ENCODE results near the gene RAD54L2.
"Not testable (repeated sequence)": the region's sequence is repeated elsewhere in the genome, so short reads cannot be mapped to it uniquely, and the experiment has no call there.

Gene RAD54L2

GRCh38 chr3:51519848-51520247, 18.7 kb upstream of the RAD54L2 start:
- Histone ChIP-seq H3K9me3 (ENCODE audit: control insufficient read depth in 1 of 2, low read length in 2 of 2) (no peaks in the 10 kb centered on the region), H3K36me3 (ENCODE audit: control insufficient read depth in 1 of 2, insufficient read depth in 2 of 2, low read length in 2 of 2) (no peaks in the 10 kb centered on the region), H3K4me1 (ENCODE audit: control insufficient read depth in 1 of 2, insufficient read depth in 2 of 2, low read length in 2 of 2) (no peaks in the 10 kb centered on the region), H3K27ac (ENCODE audit: low read depth, low read length) (no peak overlapping the region), H3K27me3 (ENCODE audit: control insufficient read depth in 1 of 2, insufficient read depth in 2 of 2, low read length in 2 of 2) (no peaks in the 10 kb centered on the region), H3K9ac (ENCODE audit: low read depth in 1 of 2, low read length in 2 of 2) (no peak overlapping the region), H3K4me3 (ENCODE audit: low read depth in 1 of 2, low read length in 2 of 2) (no peak overlapping the region)

- not testable (repeated sequence) for H3K4me1 ChIP-seq (ENCODE audit: control insufficient read depth in 1 of 2, insufficient read depth in 2 of 2, low read length in 2 of 2); H3K27me3 ChIP-seq (ENCODE audit: control insufficient read depth in 1 of 2, insufficient read depth in 2 of 2, low read length in 2 of 2); H3K9ac ChIP-seq (ENCODE audit: low read depth in 1 of 2, low read length in 2 of 2); H3K9me3 ChIP-seq (ENCODE audit: control insufficient read depth in 1 of 2, low read length in 2 of 2); H3K36me3 ChIP-seq (ENCODE audit: control insufficient read depth in 1 of 2, insufficient read depth in 2 of 2, low read length in 2 of 2); H3K4me3 ChIP-seq (ENCODE audit: low read depth in 1 of 2, low read length in 2 of 2); H3K27ac ChIP-seq (ENCODE audit: low read depth, low read length)
Observed at GRCh38 chr3:51520906-51521730, 17.4 kb upstream of the RAD54L2 start.

- Histone ChIP-seq H3K4me1 (ENCODE audit: control insufficient read depth in 1 of 2, insufficient read depth in 2 of 2, low read length in 2 of 2) (no peaks in the 10 kb centered on the region), H3K27me3 (ENCODE audit: control insufficient read depth in 1 of 2, insufficient read depth in 2 of 2, low read length in 2 of 2) (no peaks in the 10 kb centered on the region), H3K9me3 (ENCODE audit: control insufficient read depth in 1 of 2, low read length in 2 of 2) (no peaks in the 10 kb centered on the region), H3K36me3 (ENCODE audit: control insufficient read depth in 1 of 2, insufficient read depth in 2 of 2, low read length in 2 of 2) (no peaks in the 10 kb centered on the region), H3K27ac (ENCODE audit: low read depth, low read length) (no peak overlapping the region), H3K4me3 (ENCODE audit: low read depth in 1 of 2, low read length in 2 of 2) (no peak overlapping the region), H3K9ac (ENCODE audit: low read depth in 1 of 2, low read length in 2 of 2) (no peak overlapping the region)
Observed at GRCh38 chr3:51522273-51522962, 16.1 kb upstream of the RAD54L2 start.

GRCh38 chr3:51524874-51525273, 13.6 kb upstream of the RAD54L2 start:
- H3K4me3 ChIP-seq (ENCODE audit: low read depth in 1 of 2, low read length in 2 of 2); H3K27ac ChIP-seq (ENCODE audit: low read depth, low read length); H3K9me3 ChIP-seq (ENCODE audit: control insufficient read depth in 1 of 2, low read length in 2 of 2); H3K27me3 ChIP-seq (ENCODE audit: control insufficient read depth in 1 of 2, insufficient read depth in 2 of 2, low read length in 2 of 2); H3K36me3 ChIP-seq (ENCODE audit: control insufficient read depth in 1 of 2, insufficient read depth in 2 of 2, low read length in 2 of 2); H3K4me1 ChIP-seq (ENCODE audit: control insufficient read depth in 1 of 2, insufficient read depth in 2 of 2, low read length in 2 of 2); H3K9ac ChIP-seq (ENCODE audit: low read depth in 1 of 2, low read length in 2 of 2): not testable (repeated sequence)

- no peaks in the 10 kb centered on the region for H3K9me3 ChIP-seq (ENCODE audit: control insufficient read depth in 1 of 2, low read length in 2 of 2)
- H3K27ac ChIP-seq (ENCODE audit: low read depth, low read length), result no peak overlapping the region
- no peaks in the 10 kb centered on the region for H3K4me1 ChIP-seq (ENCODE audit: control insufficient read depth in 1 of 2, insufficient read depth in 2 of 2, low read length in 2 of 2)
- no peaks in the 10 kb centered on the region for H3K27me3 ChIP-seq (ENCODE audit: control insufficient read depth in 1 of 2, insufficient read depth in 2 of 2, low read length in 2 of 2)
- no peak overlapping the region for H3K4me3 ChIP-seq (ENCODE audit: low read depth in 1 of 2, low read length in 2 of 2)
- no peaks in the 10 kb centered on the region for H3K36me3 ChIP-seq (ENCODE audit: control insufficient read depth in 1 of 2, insufficient read depth in 2 of 2, low read length in 2 of 2)
- H3K9ac ChIP-seq (ENCODE audit: low read depth in 1 of 2, low read length in 2 of 2), result no peak overlapping the region
Observed at GRCh38 chr3:51530485-51530884, 8.0 kb upstream of the RAD54L2 start.

GRCh38 chr3:51535146-51536019, 3.1 kb upstream of the RAD54L2 start:
- Histone ChIP-seq H3K9me3 (ENCODE audit: control insufficient read depth in 1 of 2, low read length in 2 of 2) (no peaks in the 10 kb centered on the region), H3K9ac (ENCODE audit: low read depth in 1 of 2, low read length in 2 of 2) (no peak overlapping the region), H3K4me3 (ENCODE audit: low read depth in 1 of 2, low read length in 2 of 2) (no peak overlapping the region), H3K36me3 (ENCODE audit: control insufficient read depth in 1 of 2, insufficient read depth in 2 of 2, low read length in 2 of 2) (no peaks in the 10 kb centered on the region), H3K27ac (ENCODE audit: low read depth, low read length) (no peak overlapping the region), H3K27me3 (ENCODE audit: control insufficient read depth in 1 of 2, insufficient read depth in 2 of 2, low read length in 2 of 2) (no peaks in the 10 kb centered on the region), H3K4me1 (ENCODE audit: control insufficient read depth in 1 of 2, insufficient read depth in 2 of 2, low read length in 2 of 2) (peaks cover 15 to 17% of the 10 kb centered on the region in 2 donors)

GRCh38 chr3:51537631-51538030, 888 bp upstream of the RAD54L2 start:
- not testable (repeated sequence) for H3K9me3 ChIP-seq (ENCODE audit: control insufficient read depth in 1 of 2, low read length in 2 of 2)

GRCh38 chr3:51538115-51538458, 432 bp upstream of the RAD54L2 start:
- H3K27ac ChIP-seq (ENCODE audit: low read depth, low read length), result no peak overlapping the region
- H3K4me3 ChIP-seq (ENCODE audit: low read depth in 1 of 2, low read length in 2 of 2), result peak overlapping the region; percentile 81 to 96
- peaks cover 15 to 19% of the 10 kb centered on the region in 2 donors for H3K4me1 ChIP-seq (ENCODE audit: control insufficient read depth in 1 of 2, insufficient read depth in 2 of 2, low read length in 2 of 2)
- no peaks in the 10 kb centered on the region for H3K9me3 ChIP-seq (ENCODE audit: control insufficient read depth in 1 of 2, low read length in 2 of 2)
- peak overlapping the region; percentile 71 to 74 for H3K9ac ChIP-seq (ENCODE audit: low read depth in 1 of 2, low read length in 2 of 2)
- peaks cover 0 to 2% of the 10 kb centered on the region in 2 donors for H3K36me3 ChIP-seq (ENCODE audit: control insufficient read depth in 1 of 2, insufficient read depth in 2 of 2, low read length in 2 of 2)
- H3K27me3 ChIP-seq (ENCODE audit: control insufficient read depth in 1 of 2, insufficient read depth in 2 of 2, low read length in 2 of 2), result no peaks in the 10 kb centered on the region

More at GRCh38 chr3:51537631-51538030, 888 bp upstream of the RAD54L2 start:
- H3K27me3 ChIP-seq (ENCODE audit: control insufficient read depth in 1 of 2, insufficient read depth in 2 of 2, low read length in 2 of 2); H3K27ac ChIP-seq (ENCODE audit: low read depth, low read length); H3K36me3 ChIP-seq (ENCODE audit: control insufficient read depth in 1 of 2, insufficient read depth in 2 of 2, low read length in 2 of 2): not testable (repeated sequence)
- peak overlapping the region; percentile 81 to 96 for H3K4me3 ChIP-seq (ENCODE audit: low read depth in 1 of 2, low read length in 2 of 2)
- peak overlapping the region; percentile 71 to 74 for H3K9ac ChIP-seq (ENCODE audit: low read depth in 1 of 2, low read length in 2 of 2)
- peaks cover 15 to 19% of the 10 kb centered on the region in 2 donors for H3K4me1 ChIP-seq (ENCODE audit: control insufficient read depth in 1 of 2, insufficient read depth in 2 of 2, low read length in 2 of 2)

GRCh38 chr3:51539291-51539941, 897 bp downstream of the RAD54L2 start:
- no peaks in the 10 kb centered on the region for H3K9me3 ChIP-seq (ENCODE audit: control insufficient read depth in 1 of 2, low read length in 2 of 2)
- no peaks in the 10 kb centered on the region for H3K27me3 ChIP-seq (ENCODE audit: control insufficient read depth in 1 of 2, insufficient read depth in 2 of 2, low read length in 2 of 2)
- H3K9ac ChIP-seq (ENCODE audit: low read depth in 1 of 2, low read length in 2 of 2), result peak overlapping the region; percentile 71 to 88
- H3K4me3 ChIP-seq (ENCODE audit: low read depth in 1 of 2, low read length in 2 of 2), result peak overlapping the region; percentile 81 to 96
- peaks cover 0 to 3% of the 10 kb centered on the region in 2 donors for H3K36me3 ChIP-seq (ENCODE audit: control insufficient read depth in 1 of 2, insufficient read depth in 2 of 2, low read length in 2 of 2)
- peak overlapping the region; percentile 17 for H3K27ac ChIP-seq (ENCODE audit: low read depth, low read length)
- peaks cover 15 to 19% of the 10 kb centered on the region in 2 donors for H3K4me1 ChIP-seq (ENCODE audit: control insufficient read depth in 1 of 2, insufficient read depth in 2 of 2, low read length in 2 of 2)
